Measurements from ENCODE around the gene CTDSPL2. TPM values are rescaled to one million over a fixed set of nuclear protein-coding genes. Genes with fewer than 3 reads are reported as not detected.

The CTDSPL2 gene
- polyA plus RNA-seq, 2 of the 4 experiments (the other 2 are of a cell fraction): 15.4 to 50.1 TPM

DNA sequence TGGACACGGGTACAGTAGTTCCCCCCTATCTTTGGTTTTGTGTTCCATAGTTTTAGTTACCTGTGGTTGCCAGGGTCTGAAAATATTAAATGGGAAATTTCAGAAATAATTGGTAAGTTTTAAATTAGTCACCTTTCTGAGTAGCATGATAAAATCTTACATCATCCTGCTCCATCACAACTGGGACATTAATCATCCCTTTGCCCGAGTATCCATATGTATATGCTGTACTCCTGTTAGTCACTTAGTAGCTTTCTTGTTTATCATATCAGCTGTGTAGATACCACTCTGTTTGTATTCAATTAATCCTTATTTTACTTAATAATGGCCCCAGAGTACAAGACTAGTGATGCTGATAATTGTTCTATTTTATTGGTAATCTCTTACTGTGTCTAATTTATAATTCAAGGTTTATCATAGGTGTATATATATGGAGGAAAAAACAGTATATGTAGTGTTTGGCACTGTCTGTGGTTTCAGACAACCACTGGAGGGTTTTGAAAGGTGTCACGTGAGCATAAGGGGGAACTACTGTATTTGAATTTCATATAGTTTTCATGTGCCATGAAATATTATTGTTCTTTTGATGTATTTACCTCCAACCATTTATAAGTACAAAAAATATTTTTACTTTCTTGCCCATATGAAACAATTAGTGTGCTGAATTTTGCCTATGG is 41.4 kb downstream of the CTDSPL2 start (continued):
- TF ChIP-seq, protein P1, sequence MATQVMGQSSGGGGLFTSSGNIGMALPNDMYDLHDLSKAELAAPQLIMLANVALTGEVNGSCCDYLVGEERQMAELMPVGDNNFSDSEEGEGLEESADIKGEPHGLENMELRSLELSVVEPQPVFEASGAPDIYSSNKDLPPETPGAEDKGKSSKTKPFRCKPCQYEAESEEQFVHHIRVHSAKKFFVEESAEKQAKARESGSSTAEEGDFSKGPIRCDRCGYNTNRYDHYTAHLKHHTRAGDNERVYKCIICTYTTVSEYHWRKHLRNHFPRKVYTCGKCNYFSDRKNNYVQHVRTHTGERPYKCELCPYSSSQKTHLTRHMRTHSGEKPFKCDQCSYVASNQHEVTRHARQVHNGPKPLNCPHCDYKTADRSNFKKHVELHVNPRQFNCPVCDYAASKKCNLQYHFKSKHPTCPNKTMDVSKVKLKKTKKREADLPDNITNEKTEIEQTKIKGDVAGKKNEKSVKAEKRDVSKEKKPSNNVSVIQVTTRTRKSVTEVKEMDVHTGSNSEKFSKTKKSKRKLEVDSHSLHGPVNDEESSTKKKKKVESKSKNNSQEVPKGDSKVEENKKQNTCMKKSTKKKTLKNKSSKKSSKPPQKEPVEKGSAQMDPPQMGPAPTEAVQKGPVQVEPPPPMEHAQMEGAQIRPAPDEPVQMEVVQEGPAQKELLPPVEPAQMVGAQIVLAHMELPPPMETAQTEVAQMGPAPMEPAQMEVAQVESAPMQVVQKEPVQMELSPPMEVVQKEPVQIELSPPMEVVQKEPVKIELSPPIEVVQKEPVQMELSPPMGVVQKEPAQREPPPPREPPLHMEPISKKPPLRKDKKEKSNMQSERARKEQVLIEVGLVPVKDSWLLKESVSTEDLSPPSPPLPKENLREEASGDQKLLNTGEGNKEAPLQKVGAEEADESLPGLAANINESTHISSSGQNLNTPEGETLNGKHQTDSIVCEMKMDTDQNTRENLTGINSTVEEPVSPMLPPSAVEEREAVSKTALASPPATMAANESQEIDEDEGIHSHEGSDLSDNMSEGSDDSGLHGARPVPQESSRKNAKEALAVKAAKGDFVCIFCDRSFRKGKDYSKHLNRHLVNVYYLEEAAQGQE (IDR thresholded peaks at IDR 0.05): no peak
- TF ChIP-seq, protein P2, sequence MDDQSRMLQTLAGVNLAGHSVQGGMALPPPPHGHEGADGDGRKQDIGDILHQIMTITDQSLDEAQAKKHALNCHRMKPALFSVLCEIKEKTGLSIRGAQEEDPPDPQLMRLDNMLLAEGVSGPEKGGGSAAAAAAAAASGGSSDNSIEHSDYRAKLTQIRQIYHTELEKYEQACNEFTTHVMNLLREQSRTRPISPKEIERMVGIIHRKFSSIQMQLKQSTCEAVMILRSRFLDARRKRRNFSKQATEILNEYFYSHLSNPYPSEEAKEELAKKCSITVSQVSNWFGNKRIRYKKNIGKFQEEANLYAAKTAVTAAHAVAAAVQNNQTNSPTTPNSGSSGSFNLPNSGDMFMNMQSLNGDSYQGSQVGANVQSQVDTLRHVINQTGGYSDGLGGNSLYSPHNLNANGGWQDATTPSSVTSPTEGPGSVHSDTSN (IDR thresholded peaks at IDR 0.05): no peak
- no peak for TF ChIP-seq HOXB5 (CRISPR knock-in tag; IDR thresholded peaks at IDR 0.05)
- TF ChIP-seq ZFP36 (IDR thresholded peaks at IDR 0.05; ENCODE audit: borderline replicate concordance, partially characterized antibody): no peak
- no peak for TF ChIP-seq ZSCAN20 (CRISPR knock-in tag; IDR thresholded peaks at IDR 0.05)
- no peak for TF ChIP-seq POLR2AphosphoS2 (conservative IDR thresholded peaks at IDR 0.05; ENCODE audit: low read length)

DNA sequence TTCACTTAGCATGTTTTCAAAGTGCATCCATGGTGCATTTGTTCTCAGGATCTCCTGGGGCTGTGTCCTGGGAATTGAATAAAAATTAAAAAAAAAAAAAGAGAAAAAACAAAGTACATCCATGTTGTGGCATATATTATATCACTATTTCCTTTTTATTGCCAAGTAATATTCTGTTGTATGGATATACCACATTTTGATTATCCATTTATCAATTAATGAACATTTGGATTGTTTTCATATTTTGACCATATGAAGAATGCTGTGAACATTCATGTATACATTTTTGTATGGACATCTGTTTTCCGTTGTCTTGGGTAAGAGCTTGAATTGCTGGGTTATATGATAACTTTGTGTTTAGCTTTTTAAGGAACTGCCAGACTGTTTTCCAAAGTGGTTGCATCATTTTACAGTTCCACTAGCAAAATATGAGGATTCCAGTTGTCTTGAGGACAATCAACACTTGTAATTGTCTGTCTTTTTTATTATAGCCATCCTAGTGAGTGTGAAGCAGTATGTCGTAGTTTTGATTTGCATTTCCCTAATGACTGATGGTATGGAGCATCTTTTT is 44.5 kb downstream of the CTDSPL2 start:
- TF ChIP-seq, protein P3, sequence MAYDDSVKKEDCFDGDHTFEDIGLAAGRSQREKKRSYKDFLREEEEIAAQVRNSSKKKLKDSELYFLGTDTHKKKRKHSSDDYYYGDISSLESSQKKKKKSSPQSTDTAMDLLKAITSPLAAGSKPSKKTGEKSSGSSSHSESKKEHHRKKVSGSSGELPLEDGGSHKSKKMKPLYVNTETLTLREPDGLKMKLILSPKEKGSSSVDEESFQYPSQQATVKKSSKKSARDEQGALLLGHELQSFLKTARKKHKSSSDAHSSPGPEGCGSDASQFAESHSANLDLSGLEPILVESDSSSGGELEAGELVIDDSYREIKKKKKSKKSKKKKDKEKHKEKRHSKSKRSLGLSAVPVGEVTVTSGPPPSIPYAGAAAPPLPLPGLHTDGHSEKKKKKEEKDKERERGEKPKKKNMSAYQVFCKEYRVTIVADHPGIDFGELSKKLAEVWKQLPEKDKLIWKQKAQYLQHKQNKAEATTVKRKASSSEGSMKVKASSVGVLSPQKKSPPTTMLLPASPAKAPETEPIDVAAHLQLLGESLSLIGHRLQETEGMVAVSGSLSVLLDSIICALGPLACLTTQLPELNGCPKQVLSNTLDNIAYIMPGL (CRISPR knock-in tag; IDR thresholded peaks at IDR 0.05; ENCODE audit: borderline replicate concordance): no peak
- WGBS (ENCODE audit: missing lambda C conversion rate): 94% methylated on average over 2 of the region's 2 CpGs
- Histone ChIP-seq H3K4me2 (no peak overlapping the region), H3K4me1 (peaks cover 9% of the 10 kb centered on the region; the same call in 2 of the 3 replicates), H3K9me3 (peaks cover 3% of the 10 kb centered on the region; the same call in 1 of the 3 replicates), H3K27ac (no peak overlapping the region), H3K4me3 (no peak overlapping the region)
- POLR2A ChIA-PET: no interaction called here
- FAIRE-seq (no peak), DNase-seq (ENCODE audit: low read depth in 1 of 2, low spot score in 1 of 2) (no peak), ATAC-seq (no peak)
- CTCF ChIA-PET: interaction anchor here (1.0 to 1.4 kb wide), 2 partner anchors 12 to 18 kb away, joined by 3 to 4 read pairs; no protein-coding TSS in a partner anchor

DNA sequence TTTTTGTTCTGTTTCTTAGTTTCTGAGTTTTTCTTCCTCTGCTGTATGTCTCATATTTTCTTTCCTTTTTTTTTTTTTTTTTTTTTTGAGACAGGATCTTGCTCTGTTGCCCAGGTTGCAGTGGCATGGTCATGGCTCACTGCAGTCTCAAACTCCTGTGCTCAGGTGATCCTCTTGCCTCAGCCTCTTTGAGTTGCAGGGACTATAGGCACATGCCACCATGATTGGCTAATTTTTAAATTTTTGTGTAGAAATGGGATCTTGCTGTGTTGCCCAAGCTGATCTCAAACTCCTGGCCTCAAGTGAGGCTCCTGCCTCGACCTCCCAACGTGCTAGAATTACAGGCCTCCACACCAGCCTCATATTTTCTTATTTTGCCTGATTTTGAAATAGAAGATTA is 51.9 kb downstream of the CTDSPL2 start:
- 88% methylated on average over 2 of the region's 2 CpGs for WGBS (ENCODE audit: missing lambda C conversion rate)
- no peaks in the 10 kb centered on the region for H3K9me3 ChIP-seq
- FAIRE-seq: no peak
- POLR2A ChIA-PET: no interaction called here
- no peaks in the 10 kb centered on the region for H3K4me1 ChIP-seq
- CTCF ChIA-PET: interaction anchor here (1.6 kb wide), 1 partner anchor 8 kb away, joined by 7 read pairs; no protein-coding TSS in a partner anchor
- no peak for DNase-seq (ENCODE audit: low read depth in 1 of 2, low spot score in 1 of 2)
- no peak for TF ChIP-seq EHMT2 (IDR thresholded peaks at IDR 0.05; ENCODE audit: low read depth)
- TF ChIP-seq CEBPB (IDR thresholded peaks at IDR 0.05): no peak
- TF ChIP-seq NFE2L2 (conservative IDR thresholded peaks at IDR 0.05; ENCODE audit: low read length): no peak
- no peak for TF ChIP-seq HOXB5 (CRISPR knock-in tag; IDR thresholded peaks at IDR 0.05)
- no peak overlapping the region for H3K27ac ChIP-seq
- ATAC-seq: no peak
- H3K4me3 ChIP-seq: no peak overlapping the region
- H3K4me2 ChIP-seq: no peak overlapping the region

DNA sequence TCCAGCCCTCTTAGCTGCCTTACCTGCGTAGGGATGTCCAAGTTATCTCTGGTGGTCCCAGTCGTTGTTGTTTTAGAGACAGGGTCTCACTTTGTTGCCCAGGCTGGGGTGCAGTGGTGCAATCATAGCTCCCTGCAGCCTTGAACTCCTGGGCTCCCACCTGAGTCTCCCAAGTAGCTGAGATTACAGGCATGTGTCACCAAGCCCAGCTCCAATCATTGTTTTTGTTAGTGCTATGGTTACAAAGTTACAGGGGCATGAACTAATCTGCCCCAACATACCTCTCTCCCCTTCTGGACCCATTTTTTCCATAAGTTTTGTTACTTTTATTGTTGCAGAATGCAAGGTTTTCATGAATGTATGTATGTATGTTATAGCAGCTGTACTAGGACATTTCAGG is 54.7 kb downstream of the CTDSPL2 start:
- DNase-seq (ENCODE audit: low read depth in 1 of 2, low spot score in 1 of 2): peak in 1 of 2 experiments; percentile 3
- CTCF ChIA-PET: interaction anchor here (3.5 kb wide), 1 partner anchor 19 kb away, joined by 10 read pairs; no protein-coding TSS in a partner anchor
- H3K4me2 ChIP-seq: no peak overlapping the region
- WGBS (ENCODE audit: missing lambda C conversion rate): 65% methylated on average over 2 of the region's 2 CpGs
- no peak for FAIRE-seq
- no peaks in the 10 kb centered on the region for H3K4me1 ChIP-seq
- no peaks in the 10 kb centered on the region for H3K9me3 ChIP-seq
- H3K4me3 ChIP-seq: no peak overlapping the region
- POLR2A ChIA-PET: no interaction called here
- H3K27ac ChIP-seq: no peak overlapping the region
- ATAC-seq: no peak
- TF ChIP-seq ZFP36 (IDR thresholded peaks at IDR 0.05; ENCODE audit: borderline replicate concordance, partially characterized antibody): no peak
- no peak for TF ChIP-seq CBX8 (IDR thresholded peaks at IDR 0.05)
- TF ChIP-seq HOXB13 (CRISPR knock-in tag; IDR thresholded peaks at IDR 0.05; ENCODE audit: low read depth): no peak
- no peak for TF ChIP-seq TP53 (CRISPR knock-in tag; IDR thresholded peaks at IDR 0.05)
- TF ChIP-seq NR3C1 (IDR thresholded peaks at IDR 0.05): no peak
- no peak for TF ChIP-seq PHF8 (IDR thresholded peaks at IDR 0.05; ENCODE audit: borderline replicate concordance, low read depth)
- TF ChIP-seq NFE2L2 (conservative IDR thresholded peaks at IDR 0.05; ENCODE audit: low read length): no peak
- no peak for TF ChIP-seq POLR2AphosphoS2 (conservative IDR thresholded peaks at IDR 0.05; ENCODE audit: low read length)
- TF ChIP-seq, protein P4, sequence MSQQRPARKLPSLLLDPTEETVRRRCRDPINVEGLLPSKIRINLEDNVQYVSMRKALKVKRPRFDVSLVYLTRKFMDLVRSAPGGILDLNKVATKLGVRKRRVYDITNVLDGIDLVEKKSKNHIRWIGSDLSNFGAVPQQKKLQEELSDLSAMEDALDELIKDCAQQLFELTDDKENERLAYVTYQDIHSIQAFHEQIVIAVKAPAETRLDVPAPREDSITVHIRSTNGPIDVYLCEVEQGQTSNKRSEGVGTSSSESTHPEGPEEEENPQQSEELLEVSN (IDR thresholded peaks at IDR 0.05; ENCODE audit: borderline replicate concordance, low read depth): no peak
- TF ChIP-seq CHD4 (IDR thresholded peaks at IDR 0.05; ENCODE audit: borderline replicate concordance): no peak
- TF ChIP-seq, protein P5, sequence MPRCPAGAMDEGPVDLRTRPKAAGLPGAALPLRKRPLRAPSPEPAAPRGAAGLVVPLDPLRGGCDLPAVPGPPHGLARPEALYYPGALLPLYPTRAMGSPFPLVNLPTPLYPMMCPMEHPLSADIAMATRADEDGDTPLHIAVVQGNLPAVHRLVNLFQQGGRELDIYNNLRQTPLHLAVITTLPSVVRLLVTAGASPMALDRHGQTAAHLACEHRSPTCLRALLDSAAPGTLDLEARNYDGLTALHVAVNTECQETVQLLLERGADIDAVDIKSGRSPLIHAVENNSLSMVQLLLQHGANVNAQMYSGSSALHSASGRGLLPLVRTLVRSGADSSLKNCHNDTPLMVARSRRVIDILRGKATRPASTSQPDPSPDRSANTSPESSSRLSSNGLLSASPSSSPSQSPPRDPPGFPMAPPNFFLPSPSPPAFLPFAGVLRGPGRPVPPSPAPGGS (IDR thresholded peaks at IDR 0.05): no peak
- TF ChIP-seq CHD2 (IDR thresholded peaks at IDR 0.05; ENCODE audit: low read length, partially characterized antibody): no peak
